HG03066 (cell line): ENCODE measurements around the gene PAIP1.
"Not testable (repeated sequence)": the region's sequence is repeated elsewhere in the genome, so short reads cannot be mapped to it uniquely, and the experiment has no call there.

Experiments
- ATAC-seq: cut with Tn5 transposase; IDR thresholded peaks from one replicate; pipeline ENCODE4 v1.9.1; 2021; ENCODE audit warnings: low read depth; ENCODE audit not compliant: unreplicated experiment

Gene PAIP1

DNA sequence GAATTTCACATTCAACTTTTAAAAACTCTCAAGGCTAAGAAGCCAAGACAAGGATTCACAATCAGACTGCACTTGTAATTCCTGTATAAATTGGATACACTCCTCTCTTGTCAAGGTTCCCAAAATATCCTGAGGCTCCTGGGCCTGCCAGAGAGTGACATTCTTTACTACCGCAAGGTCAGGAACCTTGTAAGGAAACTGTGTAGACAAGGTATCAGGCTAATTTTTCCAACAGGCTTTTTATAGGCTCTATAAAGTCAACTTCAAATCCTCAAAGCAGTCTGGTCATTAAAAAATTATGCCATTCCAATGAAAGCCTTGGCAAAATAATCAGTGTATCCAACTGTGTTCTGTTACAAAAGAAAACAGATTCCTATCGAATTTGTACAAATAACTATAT, 15.5 kb upstream of the PAIP1 start:
- ATAC-seq = no peak

DNA sequence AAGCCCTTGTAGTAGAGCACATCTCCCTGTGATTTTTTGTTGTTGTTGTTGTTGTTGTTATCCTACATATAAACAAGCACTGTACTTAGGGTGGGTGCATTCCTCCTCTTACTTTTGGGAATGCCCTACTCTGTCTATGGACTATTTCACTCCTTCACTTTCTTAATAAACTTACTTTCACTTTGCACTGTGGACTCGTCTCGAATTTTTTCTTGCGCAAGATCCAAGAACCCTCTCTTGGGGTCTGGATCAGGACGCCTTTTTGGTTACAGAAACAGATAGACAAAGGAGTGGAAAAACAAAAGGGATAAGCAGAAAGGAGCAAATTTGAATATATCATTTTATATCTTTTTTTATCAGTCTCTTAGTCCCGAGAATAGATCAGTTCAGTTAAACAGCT, 14.4 kb upstream of the PAIP1 start:
- ATAC-seq = no peak

GRCh38 chr5:43570450-43571158, 13.7 kb upstream of the PAIP1 start:
- ATAC-seq = no peak

- no peak for ATAC-seq
Measured at GRCh38 chr5:43569236-43569746, 12.4 kb upstream of the PAIP1 start.

GRCh38 chr5:43567967-43568366, 11.1 kb upstream of the PAIP1 start:
- ATAC-seq = no peak

- ATAC-seq = no peak
Measured at GRCh38 chr5:43565043-43565442, 8.2 kb upstream of the PAIP1 start.

GRCh38 chr5:43564289-43564850, 7.5 kb upstream of the PAIP1 start:
- ATAC-seq = no peak

DNA sequence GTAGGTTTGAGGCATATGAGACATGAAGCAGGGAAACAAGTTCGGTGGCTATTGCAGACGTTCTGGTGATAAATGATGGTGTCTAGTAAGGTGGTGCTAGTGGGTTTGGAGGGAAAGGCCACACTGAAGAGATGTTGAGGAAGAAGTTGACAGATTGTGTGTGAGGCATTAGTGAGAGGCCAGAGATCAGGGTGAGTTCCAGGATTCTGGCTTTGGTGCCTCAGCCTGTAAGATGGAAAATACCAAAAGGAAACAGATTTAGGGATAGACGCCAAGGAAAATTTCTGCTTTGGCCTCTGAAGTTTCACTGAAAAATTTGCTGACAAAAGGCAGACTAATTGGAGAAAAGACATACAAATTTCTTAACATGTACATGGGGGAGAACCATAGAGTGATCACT, 6.4 kb upstream of the PAIP1 start:
- ATAC-seq = no peak

DNA sequence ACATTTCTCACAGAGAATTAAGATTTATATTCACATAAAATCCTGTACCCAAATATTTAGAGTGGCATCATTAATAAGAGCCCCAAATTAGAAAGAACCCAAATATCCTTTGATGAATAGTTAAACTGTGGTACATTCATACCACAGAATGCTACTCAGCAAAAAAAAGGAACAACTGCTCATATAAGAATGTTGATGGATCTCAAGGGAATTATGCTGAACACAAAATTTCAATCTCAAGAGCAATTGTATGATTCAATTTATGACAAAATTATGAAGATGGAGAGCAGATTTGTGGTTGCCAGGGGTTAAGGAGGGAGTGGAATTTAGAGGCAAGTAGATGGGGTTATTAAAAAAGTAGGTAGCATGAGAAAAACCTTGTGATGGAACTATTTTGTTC, 4.5 kb upstream of the PAIP1 start:
- ATAC-seq = no peak

- ATAC-seq = no peak
Measured at GRCh38 chr5:43560128-43560527, 3.3 kb upstream of the PAIP1 start.

GRCh38 chr5:43556607-43556856, 345 bp downstream of the PAIP1 start:
- ATAC-seq = peak; percentile 89

DNA sequence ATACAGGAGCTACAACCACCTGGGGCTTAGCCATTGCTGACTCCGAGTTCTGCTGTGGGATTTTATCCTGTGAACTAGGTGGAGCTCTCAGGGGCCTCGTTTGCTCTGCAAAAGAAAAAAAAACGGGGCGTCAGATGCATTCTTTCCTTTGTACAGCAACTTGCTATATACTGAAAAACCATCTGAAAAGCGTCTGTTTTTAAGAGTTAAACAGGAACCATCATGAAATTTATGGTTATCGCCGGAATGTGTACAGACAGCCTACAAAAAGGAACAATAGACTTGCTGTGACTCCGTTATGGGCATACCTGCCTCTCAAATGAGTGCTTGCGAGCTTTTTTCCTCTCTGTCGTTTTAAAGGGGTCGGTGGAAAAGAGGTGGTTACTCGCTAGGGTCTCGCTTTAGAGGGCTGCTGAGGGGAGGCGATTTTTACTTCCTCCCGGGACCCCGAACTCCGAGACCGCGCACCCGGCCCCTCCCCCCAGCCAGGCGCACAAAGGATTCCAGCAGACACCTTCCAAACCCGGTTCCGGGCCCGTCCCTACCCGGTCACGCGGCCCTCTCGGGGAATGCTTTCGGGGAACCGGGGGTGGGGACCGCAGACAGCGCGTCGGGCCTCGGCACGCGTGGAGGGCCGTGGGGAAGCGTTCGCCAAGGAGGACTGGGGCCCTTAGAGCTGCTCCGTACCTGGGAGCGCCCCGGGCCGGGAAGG, 826 bp downstream of the PAIP1 start:
- ATAC-seq = peak; percentile 26

- no peak for ATAC-seq
Measured at GRCh38 chr5:43554497-43554896, 2.4 kb downstream of the PAIP1 start.

DNA sequence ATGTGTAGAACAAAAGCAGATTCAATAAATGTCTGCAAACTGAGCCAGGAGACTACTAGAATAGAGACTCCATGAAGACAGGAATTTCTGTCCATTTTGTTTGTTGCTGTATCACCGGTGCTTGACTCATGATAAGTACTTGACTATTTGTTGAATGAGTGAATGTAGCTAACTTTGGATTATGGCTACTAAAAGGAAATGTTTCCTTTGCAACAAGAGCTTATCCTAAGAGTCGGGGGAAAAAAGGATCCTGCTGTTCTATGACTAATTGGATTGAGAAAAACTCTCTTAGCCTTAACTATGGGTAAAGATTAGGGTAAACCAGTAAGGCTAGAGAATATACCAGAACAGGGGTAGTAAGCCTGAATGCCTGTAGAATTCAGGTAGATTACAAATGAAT, 3.5 kb downstream of the PAIP1 start:
- ATAC-seq = no peak

GRCh38 chr5:43551731-43552130, 5.1 kb downstream of the PAIP1 start:
- ATAC-seq = no peak

DNA sequence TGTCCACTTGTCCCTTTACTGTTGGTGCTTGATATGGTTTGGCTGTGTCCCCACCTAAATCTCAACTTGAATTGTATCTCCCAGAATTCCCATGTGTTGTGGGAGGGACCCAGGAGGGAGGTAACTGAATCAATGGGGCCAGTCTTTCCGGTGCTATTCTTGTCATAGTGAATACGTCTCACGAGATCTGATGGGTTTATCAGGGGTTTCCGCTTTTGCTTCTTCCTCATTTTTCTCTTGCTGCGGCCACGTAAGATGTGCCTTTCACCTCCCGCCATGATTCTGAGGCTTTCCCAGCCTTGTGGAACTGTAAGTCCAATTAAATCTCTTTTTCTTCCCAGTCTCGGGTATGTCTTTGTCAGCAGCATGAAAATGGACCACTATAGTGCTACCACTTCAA, 7.6 kb downstream of the PAIP1 start:
- not testable (repeated sequence) for ATAC-seq

DNA sequence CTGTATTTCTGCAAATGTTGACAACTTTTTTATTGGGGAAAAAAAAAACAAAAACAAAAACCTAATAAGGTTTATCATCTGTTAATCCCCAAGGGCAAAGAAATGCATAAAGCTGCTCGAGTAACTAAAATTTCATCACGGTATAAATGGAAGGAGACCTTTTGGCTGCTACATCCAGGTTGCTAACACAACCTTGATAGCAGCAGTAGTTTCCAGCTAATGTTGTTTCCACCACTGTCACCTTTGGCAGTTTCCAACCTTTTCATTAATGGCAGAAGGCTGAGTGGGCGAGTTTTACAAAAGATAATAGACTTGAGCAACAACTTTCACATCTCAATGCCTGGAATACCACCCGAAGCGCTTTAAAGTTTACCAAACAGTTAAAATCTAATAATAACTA, 8.5 kb downstream of the PAIP1 start:
- no peak for ATAC-seq

DNA sequence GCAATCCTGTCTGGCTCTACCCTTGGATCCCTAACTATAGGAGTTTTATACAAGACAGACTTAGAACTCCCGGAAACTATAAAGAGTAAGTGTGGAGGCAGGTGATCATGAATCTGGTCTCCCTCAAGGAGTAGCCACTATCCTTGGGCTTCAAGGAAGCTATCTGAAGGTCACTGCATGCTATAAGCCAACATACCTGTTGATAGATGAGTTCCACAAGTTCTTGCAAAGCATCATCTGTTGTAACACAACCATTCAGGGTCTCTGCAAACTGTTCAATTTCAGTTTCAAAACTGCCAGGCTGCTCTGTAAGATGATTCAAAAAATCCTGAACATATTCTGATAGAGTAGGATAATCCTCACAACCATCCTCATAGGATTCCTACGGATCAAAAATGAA, 9.3 kb downstream of the PAIP1 start:
- no peak for ATAC-seq

GRCh38 chr5:43543434-43543833, 13.4 kb downstream of the PAIP1 start:
- no peak for ATAC-seq

GRCh38 chr5:43540746-43541145, 16.1 kb downstream of the PAIP1 start:
- ATAC-seq = no peak

GRCh38 chr5:43536972-43537371, 19.9 kb downstream of the PAIP1 start:
- no peak for ATAC-seq

DNA sequence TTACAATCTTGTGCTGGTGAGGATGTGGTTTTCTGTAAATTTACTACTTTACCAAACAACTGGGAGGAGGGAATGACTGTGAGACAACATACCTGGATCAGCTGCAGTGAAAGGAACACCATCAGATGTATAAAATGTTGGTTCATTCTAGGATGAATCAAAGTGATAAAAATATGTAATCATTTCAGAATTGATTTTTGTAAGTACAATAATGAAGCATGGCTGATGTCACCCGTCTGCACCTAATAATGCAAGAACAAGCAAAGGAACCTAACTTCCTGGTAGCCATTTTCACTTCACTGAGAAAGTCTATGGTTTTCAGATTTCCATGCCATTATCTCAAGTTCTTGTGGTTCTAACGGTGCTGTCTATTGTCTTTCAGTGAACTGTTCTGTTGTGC, 23.2 kb downstream of the PAIP1 start:
- ATAC-seq = no peak
